ENCODE measurements around the gene ALLC.
"Not testable (repeated sequence)": the region's sequence is repeated elsewhere in the genome, so short reads cannot be mapped to it uniquely, and the experiment has no call there.

Gene ALLC

DNA sequence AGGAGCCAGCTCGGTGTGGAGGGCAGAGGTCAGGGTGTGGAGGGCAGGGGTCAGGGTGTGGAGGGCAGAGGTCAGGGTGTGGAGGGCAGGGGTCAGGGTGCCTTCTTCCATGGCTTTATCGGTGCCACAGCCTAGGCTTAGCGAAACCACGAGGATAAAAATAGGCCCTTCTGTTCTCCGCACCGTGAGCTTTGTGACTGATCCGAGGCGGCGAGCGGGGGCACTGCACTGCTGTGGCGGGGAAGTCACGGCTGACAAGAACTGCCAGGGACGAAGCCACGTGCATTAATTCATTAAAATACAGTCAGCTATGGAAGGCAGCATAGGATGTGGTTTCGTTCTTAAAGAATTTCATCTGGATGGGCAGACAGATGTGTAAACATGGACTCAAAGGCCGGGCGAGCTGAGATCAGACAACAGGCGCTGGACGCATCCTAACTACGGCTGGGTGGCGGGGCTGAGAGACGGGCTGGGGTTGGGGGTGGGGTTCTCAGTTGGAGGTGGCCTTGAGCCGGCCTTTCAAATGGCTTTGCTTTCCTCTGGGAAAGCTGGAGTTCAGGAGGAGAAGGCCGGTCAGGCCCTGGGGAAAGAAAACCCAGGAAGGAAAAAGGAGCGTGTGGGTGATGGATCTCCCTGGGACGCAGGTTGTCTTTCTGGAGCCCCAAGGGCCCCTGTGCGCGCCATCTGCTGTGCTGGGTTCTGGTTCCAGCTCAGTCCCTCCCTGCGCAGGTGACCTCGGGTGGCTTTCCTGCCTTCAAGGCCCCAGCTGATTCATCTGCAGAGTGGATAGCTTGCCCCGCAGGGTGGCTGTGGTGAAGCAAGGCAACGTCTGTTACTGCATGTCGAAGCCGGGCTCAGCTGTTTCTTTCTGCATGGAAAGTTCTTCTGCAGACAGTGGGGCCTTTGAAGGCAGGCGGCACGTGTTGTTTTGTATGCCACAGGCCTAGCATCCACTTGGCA lies 958 bp upstream of the ALLC start:
- DNase-seq: no peak

DNA sequence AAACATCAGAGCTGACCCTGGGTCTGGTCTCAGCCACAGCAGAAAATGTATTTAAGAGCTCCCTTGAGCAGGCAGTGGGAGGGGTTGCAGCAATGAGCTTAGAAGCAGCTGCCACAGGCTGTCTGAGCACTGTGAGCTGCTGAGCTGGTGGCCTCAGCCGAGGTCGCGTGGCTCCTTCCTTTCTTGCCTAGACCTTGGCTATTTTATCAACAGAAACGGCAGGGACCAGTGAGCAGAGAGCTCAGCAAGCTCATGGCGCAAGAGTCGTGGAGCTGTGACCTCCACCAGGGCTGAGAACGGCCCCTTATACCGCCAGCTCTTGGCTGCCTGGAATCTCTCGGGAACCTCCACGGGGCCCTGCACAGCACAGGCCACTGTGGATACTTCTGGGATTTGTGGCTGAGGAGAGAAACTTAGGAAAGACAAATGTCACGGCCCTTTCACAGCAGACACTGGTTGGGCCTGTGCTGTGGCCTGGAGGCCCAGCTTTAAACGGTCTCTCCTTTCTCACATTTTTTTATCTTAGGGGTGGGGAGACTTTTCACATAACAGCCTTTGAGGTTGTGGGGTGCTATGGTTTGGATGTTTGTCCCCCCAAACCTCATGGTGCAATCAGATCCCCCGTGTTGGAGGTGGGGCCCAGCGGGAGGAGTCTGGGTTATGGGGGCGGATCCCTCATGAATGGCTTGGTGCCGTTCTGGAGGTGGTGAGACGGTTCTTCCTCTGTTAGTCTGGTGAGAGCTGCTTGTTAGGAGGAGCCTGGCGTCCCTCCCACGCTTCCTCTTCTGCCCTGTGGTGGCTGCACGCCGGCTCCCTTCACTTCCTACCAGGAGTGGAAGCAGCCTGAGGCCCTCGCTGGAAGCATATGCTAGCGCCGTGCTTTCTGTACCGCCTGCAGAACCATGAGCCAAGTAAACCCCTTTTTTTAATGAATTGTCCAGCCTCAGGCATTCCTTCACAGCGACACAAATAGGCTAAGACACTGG lies 1.7 kb downstream of the ALLC start:
- no peak for DNase-seq

DNA sequence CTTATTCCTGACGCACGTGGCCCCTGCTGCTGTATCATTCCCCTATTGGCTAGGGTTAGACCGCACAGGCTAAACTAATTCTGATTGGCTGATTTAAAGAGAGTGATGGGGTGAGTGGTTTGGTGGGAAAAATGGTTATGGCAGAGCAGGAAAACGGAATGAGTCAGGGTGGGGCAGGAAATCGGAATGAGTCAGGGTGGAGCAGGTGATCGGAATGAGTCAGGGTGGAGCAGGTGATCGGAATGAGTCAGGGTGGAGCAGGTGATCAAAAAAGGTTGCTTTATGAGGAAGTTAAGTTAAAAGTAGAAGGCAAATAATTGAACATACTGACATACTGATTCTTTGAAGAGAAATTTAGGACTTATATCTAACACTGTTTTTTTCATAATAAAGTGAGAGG lies 2.6 kb downstream of the ALLC start:
- not testable (repeated sequence) for DNase-seq

DNA sequence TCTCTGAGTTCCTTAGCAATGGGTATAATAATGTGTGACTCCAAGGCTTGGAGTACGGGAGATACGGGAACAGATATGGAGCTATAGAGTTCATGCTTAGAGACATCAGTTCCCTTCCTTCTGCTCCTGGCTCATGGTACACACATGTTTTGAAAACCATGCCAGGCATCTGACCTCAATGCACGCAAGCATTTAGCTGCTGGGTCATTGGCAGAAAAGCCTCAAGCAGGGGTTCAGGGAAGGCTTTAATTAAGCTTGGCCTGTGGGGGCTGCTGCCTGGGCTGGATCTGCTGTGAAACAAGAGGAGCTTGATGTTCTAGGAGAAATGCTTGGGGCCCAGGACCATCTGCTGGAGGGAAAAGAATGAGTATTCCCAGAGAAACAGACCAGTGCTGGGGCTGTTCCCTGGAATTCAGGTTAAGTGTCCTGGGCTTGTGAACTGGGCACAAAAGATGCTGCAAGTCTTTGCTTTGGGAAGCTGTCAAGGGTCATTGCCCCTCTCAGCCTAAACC lies 3.2 kb downstream of the ALLC start:
- no peak for DNase-seq

DNA sequence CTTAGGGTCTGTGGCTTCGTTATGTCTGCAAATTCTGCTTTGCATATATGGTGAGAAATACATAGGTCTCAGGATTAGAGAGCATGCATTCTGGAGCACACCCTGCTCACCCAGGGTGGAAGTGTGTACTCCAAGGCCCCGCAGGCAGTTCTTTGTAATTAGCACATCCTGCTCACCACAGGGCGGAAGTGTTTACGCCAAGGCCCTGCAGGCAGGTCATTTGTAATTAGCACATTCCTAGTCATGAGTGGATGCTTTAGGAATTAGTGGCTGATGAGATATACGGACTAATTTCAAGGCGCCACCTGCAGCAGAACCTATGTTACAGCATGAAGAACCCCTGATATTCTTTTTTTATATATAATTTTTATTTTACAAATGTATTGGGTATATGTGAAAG lies 4.2 kb downstream of the ALLC start:
- peak; percentile 21 for DNase-seq

DNA sequence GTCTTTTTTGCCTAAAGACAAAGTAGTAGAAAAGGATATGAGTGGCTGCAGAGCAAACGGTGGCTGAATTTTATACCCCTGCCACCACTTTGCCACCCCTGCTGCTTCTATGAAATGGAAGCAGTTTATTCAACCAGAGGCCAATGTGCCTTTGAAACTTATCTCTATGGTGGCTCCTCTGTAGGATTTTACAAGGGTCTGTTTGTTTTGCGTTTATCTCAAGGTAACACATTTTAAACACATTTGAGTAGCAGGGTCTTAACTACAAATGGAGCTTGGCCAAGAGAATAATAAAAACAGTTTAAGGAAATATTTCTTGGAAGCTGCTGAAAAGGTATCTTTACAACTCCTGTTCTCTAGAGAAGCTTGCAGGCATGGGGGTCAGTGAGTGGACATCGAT lies 6.1 kb downstream of the ALLC start:
- DNase-seq: no peak

DNA sequence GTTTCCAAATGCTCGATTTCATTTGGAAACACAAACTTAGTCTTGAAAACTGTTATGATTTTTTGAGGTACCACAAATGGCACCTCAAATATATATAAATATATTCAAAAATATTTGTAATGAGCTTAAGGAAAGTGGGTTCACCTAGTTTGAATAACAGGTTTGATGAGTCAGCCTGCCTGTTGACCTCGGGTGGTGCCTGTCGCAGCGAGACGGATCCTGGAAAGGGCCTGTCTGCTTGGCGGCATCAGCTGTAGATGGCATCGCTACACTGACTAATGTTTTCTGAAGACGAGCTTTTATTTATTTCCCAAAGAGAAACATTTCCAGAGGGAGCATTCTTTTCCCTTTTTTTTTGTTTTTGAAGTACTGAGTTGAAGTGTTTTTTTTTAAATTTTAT lies 6.9 kb downstream of the ALLC start:
- DNase-seq: no peak

DNA sequence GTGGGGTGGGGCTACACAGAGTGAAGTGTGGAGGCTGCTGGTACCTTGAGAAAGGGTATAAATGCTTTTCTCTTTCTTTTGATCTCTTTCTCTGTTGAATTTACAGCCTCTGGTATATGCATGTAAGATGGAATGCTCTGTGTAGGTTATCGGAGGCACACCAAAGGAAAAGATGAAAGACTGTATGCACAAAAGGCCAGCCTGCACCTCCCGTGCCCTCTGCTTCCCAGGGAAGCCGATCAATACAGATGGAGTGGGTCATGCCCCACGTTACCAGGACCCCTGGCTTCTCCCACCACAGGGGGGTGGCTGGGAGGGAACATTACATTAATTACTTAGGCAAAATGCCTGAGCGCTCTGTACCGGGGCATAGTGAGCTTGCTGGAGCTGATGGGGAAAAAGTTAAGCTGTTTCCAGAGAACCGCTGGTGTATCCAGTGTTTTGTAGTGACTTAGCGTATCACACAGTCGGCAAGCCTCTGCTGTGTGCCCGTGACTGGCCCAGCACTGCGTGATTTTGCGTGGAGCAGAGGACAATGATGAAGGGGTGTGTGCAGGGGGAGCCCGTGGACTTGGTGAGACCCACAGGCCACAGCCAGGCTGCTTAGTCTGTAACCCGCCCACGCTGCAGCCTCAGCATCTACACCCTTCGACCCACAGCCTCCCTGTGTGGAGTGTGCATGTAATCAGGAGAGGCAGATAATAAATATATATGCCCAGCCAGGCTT lies 8.0 kb downstream of the ALLC start:
- no peak for DNase-seq

DNA sequence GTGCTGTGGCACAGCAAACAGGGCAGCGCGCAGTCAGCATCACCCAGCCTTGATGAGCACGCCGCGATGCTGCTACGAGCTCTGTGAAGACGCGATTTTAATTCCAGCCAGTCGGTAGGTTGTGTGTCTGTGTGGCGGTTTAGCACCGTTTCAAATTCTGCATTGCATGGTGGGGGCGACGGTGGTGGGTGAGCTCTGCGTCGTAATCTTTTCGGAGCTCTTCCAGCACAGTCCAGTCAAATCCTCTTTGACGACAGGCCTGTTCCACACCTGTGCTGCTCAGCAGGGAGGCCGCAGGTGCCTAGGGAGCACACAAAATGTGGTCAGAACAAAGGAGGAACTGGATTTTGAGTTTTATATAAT lies 8.6 kb downstream of the ALLC start:
- no peak for DNase-seq

DNA sequence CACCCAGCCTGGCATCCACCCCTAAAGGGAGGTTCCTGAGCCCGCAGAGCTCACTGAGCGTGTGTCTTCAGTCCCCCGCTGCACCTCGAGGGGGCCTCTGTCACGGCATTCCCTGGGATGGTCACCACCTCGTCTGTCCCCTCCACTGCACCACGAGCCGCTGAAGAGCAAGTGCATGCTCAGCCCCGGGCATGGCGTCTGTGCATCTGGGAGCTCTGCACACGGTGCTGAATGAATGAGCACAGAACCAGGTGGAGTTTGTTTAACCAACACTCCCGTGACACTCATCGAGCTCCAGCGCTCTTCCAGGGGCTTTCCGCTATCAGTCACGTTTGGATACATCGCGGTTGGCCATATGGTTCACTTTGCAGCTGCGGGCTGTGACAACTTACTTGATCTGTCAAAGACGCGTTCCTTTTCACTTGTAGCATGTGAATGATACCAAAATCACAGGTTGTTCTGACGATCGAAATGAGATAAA lies 9.2 kb downstream of the ALLC start:
- DNase-seq: no peak

DNA sequence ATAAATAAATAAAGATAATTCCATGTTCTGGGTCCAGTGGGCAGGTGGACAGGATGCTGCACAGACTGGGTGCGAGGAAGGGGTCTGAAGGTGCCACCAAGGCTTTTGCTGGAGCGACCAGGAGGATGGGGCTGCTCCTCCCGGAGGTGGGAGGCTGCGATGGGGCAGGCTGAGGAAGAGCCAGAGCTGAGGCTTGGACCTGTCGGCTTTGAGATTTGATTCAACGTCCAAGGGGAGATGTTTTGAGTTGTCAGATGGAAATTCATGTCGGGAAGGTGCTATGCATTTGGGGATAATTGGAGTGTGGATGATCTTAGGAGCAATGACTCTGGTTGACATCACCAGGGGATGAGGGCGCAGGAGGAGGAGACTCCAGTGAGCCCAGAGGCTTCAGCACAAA lies 11.7 kb downstream of the ALLC start:
- no peak for DNase-seq

DNA sequence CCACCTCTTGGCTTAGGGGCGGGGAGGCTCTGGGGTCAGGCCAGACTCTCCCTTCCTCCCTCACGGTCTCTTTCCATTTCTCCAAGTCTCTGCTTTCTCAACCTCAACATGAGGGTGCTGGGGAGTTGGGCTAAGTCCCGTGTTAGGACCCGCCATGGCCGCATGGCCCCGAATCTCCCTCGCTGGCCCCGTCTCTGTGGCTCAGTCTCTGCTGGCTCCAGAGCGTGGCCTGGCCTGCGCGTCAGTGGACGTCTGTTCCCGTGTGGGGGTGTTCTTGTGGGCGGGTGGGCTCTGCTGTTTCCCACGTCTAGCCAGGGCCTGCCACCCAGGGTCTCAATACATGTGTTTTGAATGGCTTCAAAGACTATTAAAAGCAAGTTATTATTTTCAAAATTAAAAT lies 12.4 kb downstream of the ALLC start:
- no peak for DNase-seq

DNA sequence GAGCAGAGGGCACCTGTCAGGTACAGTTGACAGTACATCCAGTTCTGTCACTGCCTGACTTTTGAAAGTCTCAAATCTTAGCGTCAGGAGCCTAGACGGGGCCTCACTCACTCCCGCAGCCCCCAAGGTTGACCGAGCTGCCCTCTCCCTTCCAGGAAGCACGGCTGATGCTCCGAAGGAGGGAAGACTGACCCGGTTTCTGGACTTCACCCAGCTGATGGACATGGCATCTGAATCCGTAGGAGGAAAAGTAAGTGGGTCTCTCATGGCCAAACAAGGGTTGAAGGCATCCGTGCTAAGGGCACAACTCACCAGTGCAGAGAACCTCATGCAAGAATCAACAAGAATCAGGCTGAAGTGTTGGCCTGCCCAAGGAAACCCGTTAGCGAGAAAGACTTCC lies 12.9 kb downstream of the ALLC start:
- no peak for DNase-seq

DNA sequence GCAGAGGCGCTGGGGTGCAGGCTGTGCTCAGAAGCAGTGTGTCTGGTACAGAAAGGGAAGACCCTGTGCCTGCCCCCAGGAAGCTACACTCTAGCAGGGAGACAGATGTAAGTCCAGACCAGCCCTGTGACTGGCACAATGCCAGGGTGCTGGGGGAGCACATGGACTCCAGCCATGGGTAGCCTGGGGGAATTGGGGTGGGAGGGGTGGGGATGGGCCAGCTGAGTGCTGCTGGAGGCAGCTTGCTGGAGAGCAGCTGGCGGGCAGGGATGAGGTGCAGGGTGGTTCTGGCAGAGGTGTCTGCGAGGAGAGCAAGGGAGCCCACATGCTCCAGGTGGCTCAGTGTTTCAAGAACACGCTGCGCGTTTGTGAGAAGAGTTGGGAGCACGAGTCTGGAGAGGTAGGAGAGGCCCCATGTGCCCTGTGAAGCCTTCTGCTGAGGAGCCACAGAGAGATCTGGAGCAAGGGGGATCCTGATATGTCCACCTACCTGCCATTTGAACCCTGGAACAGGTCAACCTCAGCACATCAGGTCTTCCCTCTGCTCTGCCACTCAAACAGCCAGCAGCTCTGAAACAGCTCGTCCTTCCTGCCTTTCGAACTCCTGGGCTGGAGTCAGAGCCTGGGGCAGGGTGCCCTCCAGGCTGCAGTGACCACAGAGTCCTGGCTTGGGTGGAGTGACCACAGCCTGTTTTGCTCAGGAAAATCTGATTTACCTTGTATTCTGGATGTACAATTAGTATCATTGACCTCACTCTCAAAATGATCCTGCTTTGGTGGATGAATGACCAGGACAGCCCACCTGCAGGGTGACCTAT lies 15.1 kb downstream of the ALLC start:
- no peak for DNase-seq

DNA sequence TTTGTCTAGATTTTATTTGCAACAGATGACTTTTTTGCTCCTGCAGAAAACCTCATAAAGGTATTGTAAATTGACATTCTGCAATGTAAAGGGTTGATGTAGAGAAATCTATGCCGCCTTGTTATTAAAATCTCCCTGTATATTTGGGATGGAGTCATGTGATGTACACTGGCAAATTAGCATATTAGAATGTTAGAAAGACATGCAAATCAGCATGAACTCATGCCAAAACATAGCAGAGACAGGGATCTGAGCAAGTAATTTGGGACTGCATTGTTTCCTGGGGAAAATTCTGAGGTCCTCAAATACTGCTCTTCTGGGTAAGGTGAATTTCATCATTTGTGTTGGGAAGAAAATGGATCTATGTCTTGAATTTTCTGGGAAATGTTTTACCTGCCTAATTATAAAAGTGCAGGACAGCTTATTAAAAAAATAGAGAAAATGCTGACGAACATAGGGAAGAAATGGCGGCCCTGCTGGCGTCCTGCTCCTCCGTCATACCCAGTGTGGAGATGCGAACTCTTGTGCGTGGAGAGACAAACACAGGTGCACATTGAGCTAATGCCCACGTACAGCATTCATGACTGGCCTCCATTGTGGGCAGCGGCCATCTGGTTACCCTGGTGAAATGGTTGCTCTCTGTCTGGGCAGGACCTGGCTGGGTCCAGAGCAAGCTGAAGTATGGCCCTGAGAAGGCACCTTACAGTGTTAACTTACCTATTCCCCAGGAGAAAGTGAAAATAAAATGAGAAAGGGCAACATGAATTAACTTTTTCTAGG lies 16.3 kb downstream of the ALLC start:
- no peak for DNase-seq

DNA sequence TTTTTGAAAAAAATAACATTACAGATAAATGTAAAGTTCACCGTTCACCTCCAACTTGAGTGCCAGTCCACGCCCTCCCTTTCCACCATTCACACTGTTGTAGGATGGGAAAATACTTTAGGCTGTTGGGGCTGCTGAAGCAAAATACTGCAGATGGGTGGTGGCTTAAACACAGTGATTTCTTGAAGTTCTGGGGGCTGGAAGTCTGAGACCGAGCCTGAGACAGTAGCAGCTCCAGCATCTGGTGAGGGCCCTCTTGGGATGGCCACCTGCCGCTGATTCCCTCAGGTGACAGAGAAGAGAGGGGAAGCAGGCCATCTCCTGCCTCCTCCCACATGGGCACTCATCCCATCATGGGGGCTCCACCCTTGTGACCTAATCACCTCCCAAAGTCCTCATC lies 17.7 kb downstream of the ALLC start:
- no peak for DNase-seq

DNA sequence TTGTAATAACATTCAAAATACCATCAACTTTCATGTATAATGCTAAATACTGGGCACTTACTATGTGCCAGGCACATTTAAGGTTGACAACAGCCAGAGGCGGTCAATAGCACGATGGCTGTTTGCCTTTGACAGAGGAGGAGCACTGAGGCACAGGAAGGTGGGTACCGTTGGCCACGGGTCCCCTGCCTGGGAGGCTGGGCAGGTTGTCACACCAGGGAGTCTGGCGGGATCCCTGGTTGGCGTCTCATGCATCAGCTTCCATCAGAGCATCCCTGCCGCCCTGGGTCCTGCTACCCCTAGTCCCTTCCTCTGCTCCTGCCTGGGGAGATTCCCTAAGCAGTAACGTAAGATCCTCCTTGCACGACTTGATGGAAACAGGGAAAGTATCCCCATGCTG lies 19.4 kb downstream of the ALLC start:
- DNase-seq: no peak

DNA sequence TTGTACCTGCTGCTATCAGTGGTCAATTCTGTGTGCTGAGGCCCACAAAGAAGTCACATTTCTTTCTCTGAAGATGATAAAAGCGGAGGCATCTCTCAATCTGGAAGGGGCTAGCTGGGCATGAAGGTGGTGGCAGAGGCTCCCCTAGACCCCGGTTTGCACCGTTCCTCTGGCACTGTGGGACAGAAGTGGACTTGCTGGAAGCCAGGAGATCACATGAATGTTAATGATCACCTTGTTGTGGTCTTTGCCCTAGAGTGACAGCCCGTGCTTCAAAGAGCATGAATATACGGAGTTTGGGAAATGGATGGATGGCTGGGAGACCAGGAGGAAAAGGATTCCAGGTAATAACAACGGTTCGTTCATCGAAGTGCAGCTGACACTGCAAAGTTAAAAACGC lies 20.2 kb downstream of the ALLC start:
- DNase-seq: no peak

DNA sequence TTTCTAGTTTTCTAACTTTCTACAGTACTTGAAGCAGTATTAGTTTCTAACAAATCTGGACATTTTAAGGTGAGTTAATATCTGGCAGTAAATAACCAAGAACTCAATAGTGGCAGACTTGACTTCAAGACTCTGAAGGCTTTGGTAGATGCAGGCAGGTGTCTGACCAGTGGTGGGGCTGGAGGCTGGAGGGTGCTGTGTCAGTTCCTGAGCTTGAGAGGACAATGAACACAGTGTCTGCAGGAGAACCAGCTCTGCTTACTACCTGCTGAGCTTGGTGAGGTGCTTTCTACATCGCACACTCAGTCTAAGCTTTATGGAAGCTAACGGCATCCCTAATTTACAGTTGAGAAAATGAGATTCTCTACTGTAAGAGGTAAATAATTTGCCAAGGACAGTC lies 21.2 kb downstream of the ALLC start:
- no peak for DNase-seq

DNA sequence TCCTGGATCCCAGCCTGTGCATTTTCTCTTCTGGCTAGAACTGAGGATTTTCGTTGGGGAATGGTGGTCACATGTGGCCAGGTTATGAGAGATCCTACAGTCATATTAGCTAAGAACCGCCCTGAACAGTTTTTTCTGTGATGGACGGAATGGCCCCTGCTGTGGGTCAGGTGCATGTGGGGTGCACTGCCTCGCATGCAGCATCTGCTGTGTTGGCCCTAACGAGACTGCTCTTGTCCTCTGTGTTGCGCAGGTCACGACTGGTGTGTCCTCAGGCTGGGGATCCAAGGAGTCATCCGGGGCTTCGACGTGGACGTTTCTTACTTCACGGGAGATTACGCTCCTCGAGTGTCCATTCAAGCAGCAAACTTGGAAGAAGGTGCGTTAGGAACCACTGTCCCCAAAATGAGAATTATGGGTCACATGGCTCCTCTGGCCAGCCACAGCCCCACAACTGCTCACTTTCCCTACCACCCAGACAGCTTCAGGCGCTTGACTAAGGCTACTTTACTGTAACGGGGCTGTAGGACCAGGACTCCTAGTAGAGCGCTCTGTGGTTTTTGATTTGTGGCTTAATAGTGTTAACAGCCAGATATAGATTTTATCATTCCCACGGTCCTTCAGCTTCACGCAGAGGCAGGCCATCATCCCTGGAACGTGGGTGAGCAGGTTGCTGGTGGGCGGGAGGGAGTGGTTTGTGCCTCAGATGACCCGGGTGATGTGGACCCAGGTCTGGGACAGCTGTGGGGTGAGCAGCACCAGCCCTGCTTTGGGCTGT lies 21.8 kb downstream of the ALLC start:
- no peak for DNase-seq
